ENCODE data around the gene ZNF276.

- no peak for TF ChIP-seq CTCF (IDR thresholded peaks at IDR 0.05)
- TF ChIP-seq EZH2 (IDR thresholded peaks at IDR 0.05; ENCODE audit: borderline replicate concordance, insufficient read depth, low read depth, low read length, poor library complexity, severe bottlenecking), result no peak
Measured at GRCh38 chr16:89721546-89722391, 432 bp downstream of the ZNF276 start.

All from B cell (primary cell).